GM21515 (cell line): ENCODE measurements around the gene CALR3.
"Not testable (repeated sequence)": the region's sequence is repeated elsewhere in the genome, so short reads cannot be mapped to it uniquely, and the experiment has no call there.

Source experiments
- ATAC-seq: cut with Tn5 transposase; IDR thresholded peaks from one replicate; pipeline ENCODE4 v1.9.1; 2021; ENCODE audit not compliant: unreplicated experiment

The CALR3 gene

DNA sequence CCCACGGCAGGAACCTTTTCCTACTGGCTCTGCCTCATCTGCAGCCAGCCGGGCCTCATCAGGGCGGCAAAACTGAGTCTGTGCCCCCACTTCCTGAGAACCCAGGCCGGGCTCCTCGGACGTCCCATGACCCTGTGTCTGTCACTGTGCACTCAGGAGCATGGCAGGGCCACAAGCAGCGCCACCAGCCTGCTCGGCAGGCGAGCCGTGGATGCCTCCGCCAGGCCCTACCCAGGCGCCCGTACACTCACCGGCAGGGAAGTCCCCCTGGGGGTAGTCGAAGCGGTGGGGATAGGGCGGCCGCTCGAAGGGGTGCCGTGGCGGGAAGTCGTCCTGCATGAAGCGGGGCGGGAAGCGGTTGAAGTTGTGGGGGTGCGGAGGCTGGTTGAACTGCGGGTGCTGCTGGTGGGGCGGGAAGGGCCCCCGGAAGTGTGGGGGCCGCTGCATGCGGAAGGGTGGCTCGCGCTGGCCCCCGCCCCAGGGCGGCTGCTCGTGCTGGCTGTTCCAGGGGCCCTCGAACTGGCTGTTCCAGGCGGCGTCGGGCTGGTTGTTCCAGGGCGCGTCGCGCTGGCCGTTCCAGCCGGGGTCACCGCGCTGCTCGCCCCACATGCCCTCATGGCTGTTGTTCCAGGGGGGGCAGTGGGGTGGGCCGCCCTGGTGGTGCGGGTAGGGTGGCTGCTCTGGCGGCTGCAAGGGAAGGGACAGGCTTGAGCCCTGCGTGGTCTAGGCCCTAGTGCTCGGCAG lies 29.2 kb upstream of the CALR3 start:
- no peak for ATAC-seq

DNA sequence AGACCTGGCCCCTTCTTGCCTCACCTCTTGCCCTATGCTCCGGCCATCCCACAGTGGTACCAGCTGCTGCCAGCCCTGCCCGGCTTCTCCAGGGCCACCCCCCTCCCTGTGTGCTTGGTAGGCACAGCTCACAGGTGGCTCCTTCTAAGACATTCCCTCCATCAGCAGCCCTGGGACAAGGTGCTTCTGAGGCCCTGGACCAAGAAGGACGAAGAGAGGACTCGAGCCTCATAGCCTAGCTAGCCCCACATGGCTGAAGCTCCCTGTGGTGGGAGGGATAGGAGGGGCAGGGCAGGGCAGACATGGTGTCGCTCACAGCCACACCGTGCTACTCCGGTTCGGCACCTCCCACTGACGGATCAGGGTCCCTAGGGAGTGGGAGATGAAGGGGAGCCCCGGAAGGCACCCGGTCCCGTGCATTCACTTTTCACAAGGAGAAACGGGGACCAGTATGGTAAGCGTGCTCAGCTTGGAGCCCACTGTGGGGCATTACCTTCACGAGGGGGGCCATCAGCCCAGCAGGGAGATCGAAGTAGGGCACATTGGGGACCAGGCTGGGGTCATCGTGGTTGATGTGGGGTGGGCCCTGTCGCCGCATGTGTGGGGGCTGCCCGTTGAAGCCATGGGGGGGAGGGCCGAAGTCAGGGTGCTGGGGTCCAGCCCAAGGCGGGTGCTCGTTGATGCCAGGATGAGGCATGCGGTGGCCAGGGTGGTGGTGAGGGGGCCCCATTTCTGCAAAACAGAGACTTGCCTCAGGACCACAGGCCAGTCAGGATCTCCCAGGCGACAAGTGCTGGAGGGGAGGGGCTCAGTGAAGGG lies 26.8 kb upstream of the CALR3 start:
- no peak for ATAC-seq

DNA sequence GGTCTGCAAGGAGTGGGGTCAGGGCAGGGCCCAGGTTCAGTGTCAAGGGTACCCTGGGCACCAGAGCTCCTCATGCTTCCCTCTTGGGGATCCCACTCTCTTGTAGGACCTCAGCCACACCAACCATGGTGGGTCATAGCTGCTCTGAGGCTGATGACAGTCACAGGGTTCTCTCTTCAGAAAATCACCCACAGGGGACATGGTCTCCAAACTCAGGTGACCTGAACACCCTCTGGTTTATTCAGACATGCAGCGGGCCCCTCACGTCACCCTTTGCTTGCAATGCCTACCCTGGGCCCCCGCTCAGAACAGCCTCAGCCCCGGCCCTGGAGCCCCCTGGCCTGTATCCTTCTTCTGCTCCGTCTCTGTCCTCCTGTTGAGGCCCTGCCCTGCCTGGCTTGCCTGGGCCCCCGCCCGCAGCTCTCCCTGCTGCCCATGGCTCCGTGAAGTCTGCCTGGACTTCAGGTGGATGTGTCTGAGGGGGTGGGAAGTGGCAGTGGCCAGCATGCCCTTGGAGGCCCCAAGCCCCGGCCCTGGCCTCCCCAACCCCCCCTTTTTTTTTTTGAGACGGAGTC lies 25.8 kb upstream of the CALR3 start:
- ATAC-seq: no peak

DNA sequence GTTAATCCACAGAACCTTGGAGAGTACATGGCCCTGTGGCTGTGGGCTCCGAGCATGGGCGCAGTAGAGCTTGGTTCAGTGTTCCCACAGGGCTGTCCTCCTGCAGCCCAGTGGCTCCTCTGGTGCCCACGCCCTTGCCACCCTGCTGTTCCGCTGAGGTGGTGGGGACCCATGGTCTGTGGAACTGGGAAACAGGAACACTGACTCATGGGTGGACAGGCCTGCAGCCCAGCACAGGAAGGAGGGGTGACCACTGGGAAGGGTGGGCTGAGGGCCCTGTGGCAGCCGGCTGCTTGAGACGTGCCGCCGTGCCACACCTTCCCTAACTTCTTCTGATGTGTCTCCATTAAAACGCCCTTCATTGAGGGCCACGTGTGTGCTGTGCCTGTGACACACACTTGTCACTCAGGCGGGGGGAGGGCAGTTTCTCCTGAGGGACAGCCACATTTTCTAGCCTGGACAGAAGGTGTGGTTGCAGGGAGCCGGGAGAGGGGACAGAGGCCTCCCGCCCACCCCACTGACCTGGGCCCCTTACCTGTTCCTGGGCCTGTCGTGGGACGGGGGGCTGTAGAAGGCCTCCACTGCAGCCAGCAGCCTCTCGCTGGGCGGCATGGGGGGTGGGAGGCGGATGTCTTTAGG lies 25.1 kb upstream of the CALR3 start:
- ATAC-seq: no peak

DNA sequence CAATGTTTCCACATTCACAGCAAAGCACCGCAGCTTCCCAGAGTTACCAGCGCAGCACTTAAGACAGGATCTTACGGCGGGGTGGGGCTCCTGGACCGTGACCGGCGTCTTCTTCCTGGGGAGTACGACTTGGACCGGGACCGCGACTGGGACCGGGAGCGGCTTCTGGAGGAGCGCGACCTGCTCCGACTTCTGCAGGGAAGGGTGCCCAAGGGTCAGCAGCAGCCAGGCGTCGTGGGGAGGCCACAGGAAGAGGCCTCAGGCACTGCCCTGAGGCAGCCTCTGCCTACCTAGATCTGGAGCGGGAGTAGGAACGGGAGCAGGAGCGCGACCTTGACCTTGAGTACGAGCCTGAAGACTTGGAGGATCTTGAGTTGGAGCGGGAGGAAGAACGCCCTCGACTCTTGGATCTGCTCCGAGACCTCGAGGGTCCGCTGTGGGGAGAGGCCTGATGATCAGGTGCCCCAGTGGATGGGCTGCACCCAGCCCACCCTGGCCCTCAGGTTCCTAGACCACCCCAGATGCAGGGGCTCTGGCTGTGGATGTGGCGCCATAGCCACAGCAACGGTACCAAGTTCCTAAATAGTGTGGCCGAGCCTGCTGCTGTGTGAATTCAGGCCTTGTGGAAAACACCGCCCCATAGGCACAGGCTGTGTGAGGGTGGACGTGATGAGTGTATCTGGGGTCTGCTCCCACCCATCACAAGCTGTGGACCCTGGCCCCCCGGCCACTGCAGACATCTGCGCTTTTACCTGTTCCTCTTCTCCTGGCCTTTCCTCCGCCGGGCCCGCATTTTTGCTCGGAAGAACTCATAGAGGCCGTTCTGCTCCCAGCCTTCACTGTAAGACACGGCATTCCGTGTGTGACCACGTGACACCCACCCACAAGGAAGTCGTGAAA lies 24.4 kb upstream of the CALR3 start:
- ATAC-seq: no peak

DNA sequence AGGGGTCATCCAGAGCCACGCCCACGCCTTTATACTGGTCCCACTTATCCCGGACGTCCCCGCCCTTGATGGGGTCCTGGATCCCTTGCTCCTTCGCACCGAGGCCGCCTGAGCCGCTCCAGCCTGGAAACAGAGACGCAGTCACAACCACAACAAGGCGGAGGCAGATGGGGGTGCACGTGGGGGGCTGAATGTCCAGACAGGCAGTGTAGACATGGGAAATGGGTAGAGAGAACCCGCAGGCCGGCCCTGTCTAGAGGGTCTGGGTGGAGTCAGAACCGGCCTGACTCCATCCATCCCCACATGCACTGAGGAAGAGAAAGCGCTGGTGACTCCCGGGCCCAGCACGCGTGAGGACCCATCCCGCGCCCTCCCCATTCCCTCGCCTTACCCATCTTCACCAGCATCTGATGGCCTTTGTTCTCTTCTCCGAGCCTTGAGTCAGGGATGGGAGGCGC lies 23.3 kb upstream of the CALR3 start:
- ATAC-seq: no peak

DNA sequence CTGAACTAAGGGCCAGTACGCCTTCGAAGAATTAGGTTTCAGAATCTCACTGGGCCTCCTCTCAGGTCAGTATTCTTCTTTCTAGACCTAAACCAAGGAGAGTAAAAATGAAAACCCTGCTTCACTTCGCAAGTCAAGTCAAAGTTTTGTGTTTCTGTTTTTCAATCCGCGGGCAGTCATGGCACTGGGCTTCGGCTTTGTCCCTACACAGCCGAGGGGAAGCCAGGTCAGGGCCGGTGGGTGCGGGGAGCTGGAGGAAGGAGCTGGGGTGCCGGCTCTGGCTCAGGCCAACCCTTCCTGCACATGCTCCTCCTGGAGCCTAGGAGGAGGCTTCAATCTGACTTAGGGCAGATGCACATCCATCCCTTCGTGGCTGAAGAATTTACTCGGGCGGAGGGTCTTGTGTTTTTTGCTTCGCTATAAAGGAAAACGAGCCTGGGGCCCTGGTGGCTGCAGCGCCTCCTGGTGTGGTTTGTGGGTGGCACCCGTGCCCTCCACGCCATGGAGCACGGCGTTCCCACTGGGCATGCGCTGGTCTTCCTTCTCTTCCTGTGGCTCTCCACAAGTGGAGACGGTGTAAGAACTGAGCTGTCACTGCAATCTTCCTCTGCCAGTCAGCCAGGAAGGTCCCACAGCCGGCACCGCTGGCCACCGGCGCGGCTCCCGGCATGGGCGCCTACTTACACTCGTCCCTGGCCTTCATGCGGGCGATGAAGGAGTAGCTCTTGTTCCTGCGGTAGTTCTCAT lies 22.7 kb upstream of the CALR3 start:
- no peak for ATAC-seq

DNA sequence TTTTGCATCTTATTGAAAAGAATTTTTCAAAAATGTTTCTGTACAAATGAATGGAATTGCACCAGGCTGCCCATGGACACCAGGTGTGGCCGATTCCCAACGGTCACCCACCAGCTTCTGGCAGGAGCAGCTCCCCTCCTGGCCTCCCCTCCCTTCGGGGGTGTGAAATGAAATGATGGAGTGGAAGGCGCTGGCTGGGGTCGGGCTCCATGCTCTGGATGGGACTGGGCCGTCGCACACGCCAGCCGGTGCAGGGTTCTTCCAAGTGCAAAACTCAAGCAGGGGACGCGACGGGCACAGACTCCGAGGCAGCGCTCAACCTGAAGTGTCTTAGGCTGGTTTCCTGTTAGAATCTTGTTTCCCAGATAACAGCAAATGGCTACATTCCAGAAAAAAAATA lies 22.1 kb upstream of the CALR3 start:
- no peak for ATAC-seq

DNA sequence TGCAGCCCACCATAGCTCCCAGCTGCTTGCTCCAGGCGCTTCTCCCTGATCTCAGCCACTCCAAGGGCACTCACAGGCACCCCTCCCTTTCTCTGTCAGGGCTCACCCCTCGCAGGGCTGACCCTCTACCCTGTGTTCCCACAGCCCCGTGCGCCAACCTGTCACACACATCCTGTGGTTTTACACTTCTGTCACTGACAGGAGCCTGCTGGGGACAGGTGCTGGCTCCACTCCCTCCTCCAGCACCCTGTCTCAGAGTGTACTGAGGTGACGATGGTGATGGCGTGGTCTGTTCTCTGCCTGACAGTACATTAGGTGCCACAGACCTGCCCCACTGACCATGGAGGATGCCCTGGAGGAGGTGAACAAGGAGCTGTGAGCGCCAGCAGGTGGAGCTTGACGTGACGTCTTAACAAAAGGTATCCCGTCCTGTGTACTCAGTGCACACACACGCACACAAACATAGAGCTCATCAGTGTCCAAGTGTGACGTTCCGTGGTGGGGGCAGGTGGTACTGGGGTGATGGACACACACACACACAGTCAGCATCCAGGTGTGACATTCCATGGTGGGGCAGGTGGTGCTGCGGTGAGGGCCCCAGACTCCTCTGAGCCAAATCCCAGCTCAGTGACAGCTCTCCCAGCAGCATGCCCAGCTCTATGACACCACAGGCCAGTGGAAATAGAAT lies 21.1 kb upstream of the CALR3 start:
- no peak for ATAC-seq

DNA sequence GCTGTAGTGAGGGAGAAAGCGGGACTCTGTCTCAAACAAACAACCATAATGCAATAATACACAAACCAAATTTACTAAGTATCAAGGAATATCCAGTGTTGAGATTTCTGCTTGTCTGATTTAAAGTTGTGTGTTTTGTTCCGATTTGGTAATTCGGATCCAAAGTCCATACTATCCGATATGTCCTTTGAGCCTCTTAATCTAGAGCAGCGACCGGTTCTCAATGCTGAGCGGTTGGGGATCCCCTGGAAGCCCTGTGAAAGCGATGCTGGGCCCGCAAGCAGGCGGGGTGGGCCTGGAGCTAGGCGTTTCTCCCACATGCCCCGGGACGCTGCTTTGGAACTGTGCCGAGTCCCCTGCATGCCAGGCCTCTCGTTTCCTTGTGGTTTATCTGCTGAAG lies 20.4 kb upstream of the CALR3 start:
- no peak for ATAC-seq

DNA sequence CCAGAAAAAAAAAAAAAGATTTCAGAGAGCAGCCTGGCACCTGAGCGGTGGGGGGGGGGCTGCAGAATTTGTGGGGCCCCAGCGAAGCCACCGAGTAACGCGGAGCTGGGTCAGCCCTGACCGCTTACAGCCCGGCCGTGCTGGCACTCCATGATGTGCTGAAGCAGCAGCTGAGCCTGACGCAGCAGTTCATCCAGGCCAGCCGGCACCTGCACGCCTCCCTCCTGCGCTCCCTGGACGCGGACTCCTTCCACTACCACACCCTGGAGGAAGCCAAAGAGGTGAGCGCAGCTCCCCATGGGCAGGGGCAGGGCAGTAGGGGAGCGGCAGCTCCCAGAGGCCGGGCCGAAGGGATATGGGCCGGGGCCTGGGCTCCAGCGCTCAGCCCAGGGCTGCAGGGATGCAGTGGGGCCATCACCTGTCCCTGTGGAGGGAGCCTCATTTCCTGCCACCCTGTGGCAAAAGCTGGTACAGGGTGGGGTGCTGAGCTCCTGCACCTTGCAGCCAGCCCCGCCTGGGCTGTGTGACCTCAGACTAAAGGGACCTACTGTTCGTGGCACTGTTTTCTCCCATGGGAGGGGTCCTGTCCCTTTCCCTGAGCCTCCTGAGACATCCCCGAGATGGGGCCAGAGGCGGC lies 18.5 kb upstream of the CALR3 start:
- no peak for ATAC-seq

DNA sequence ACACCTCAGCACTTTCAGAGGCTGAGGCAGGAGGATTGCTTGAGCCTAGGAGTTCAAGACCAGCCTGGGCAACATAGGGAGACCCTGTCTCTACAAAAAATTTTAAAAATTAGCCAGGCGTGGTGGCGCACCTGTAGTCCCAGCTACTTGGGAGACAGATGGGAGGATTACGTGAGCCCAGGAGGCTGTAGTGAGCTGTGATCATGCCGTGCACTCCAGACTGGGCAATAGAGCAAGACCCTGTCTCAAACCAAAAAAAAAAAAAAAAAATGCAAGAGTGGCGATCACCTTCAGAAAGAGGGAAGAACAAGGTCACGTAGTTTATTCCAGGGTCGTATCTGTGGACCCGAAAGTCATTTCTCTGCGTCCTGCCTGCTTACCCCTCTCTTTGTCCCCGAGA lies 16.6 kb upstream of the CALR3 start:
- ATAC-seq: not testable (repeated sequence)

DNA sequence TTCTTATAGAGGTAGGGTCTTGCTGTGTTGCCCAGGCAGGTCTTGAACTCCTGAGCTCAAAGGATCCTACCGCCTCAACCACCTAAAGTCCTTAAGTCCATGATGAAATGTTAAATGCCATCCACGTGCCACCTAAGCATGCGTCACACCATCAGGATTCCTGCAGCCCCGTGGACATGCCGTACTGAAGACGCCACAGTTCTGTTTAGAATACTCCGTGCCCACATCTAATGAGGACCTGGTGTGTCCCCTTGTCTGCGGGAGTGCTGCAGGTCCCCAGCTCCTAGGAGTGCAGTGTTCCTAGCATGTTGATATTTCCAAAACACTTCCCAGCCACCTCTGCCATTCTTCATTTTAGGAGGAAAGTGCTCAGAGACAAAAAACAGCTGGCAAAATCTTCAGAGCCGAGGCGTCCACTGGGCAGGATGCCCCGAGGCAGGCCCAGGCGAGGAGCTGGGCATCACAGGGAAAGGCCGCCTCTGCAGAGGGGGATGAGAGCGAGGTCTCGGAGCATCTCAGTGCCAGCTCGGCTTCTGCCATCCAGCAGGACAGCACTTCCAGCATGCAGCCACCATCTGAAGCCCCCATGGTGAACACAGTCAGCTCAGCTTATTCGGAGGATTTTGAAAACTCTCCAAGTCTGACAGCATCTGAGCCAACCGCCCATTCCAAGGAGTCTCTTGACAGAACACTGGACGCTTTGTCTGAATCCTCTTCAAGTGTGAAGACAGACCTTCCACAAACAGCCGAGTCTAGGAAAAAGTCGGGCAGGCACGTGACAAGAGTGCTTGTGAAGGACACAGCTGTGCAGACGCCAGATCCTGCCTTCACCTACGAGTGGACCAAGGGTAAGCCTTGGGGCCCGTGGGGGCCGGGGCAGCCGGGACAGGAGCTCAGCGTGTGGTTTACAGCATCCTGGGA lies 13.4 kb upstream of the CALR3 start:
- no peak for ATAC-seq

DNA sequence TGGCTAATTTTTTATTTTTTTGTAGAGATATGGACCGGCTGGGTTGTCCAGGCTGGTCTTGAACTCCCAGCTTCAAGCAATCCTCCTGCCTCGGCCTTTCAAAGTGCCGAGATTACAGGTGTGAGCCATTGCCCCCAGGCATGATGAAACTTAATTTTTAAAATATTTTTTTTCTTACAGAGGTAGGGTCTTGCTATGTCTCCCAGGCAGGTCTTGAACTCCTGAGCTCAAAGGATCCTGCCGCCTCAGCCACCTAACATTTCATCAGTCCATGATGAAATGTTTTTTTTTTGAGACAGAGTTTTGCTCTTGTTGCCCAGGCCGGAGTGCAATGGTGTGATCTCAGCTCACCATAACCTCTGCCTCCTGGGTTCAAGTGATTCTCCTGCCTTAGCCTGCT lies 12.6 kb upstream of the CALR3 start:
- ATAC-seq: no peak

DNA sequence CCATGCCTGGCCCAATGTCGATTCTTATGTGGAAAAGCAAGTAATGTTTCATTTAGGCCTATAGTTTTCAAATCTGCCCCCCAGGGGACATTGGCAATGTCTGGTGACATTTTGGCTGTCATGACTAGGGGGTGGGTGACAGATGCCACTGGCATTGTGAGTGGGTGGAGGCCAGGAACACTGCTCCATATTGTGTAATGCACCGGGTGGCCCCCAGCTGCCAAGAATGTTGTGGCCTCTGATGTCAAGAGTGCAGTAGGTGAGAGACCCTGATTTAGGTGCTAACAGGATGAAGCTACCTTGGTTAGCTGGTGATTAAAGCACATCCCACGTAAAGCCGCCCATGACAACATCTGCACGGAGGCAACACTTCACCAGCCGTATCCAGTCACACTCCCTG lies 11.0 kb upstream of the CALR3 start:
- no peak for ATAC-seq

DNA sequence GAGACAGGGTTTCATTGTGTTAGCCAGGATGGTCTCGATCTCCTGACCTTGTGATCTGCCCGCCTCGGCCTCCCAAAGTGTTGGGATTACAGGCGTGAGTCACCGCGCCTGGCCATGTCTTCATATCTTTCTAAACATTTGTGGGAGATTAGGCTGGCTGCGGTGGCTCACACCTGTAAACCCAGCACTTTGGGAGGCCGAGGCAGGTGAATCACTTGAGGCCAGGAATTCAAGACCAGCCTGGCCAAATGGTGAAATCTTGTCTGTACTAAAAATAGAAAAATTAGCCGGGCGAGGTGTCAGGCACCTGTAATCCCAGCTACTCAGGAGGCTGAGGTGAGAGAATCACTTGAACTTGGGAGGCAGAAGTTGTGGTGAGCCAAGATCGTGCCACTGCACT lies 10.2 kb upstream of the CALR3 start:
- not testable (repeated sequence) for ATAC-seq

DNA sequence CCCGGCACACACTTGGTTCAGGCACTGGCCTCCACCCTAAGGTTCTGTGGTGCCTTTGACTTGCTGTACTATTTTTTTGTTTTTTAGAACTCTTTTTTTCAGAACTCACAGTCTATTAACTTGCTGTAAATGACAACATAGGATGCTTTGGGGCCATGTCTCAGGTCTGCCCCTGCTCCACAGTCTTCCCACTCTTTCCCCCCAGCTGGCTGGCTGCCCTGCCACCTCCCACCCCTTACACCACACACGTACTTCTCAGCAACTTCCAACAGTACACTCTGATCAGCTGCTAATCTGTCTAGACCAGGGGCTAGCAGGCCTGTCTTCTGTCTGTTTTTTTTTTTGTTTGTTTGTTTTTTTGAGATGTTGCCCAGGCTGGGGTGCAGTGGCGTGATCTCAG lies 8.3 kb upstream of the CALR3 start:
- ATAC-seq: no peak

DNA sequence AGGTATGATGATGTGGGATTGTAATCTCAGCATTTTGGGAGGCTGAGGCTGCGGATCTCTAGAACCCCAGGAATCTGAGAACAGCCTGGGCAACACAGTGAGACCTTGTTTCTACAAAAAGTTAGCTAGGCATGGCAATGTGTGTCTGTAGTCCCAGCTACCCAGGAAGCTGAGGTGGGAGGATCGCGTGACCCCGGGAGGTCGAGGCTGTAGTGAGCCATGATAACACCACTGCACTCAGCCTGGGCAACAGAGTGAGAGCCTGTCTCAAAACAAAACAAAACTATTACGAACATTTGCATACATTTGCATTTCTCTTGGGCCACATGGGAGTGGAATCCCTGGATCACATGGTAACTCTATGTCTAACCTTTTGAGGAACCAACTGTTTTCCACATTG lies 1.9 kb upstream of the CALR3 start:
- ATAC-seq: no peak
